ENCODE results near the gene CAMK2G. TPM values are rescaled to one million over a fixed set of nuclear protein-coding genes. Genes with fewer than 3 reads are reported as not detected.
A peak's percentile ranks its signal among the peaks of the same experiment; 100 is the strongest.

CAMK2G gene
- total RNA-seq, 5 donors from 2014 or later (not counting 1 experiment from before 2014, with no cell fraction given): 50.6 to 59.9 (median 55.5) TPM

- H3K9me3 Mint-ChIP-seq: no peaks in the 10 kb centered on the region
- no peaks in the 10 kb centered on the region for H3K27me3 Mint-ChIP-seq
- DNase-seq (peak in 4 of 35 experiments; percentile 16 to 39 (median 23)), ATAC-seq (replicated peaks in 1 of 4) (peak in 3 of 4 experiments; percentile 4 to 6 (median 5))
- Histone ChIP-seq H3K36me3 (ENCODE audit: control insufficient read depth in 2 of 2, extremely low read depth in 1 of 2, insufficient read depth in 1 of 2, low read length in 1 of 2) (peaks cover 6 to 56% of the 10 kb centered on the region in 2 donors), H3K9me3 (no peaks in the 10 kb centered on the region), H3K4me1 (ENCODE audit: control insufficient read depth in 1 of 2, extremely low read depth in 1 of 2, insufficient read depth in 2 of 2, low read length in 2 of 2) (peaks cover 25 to 61% of the 10 kb centered on the region in 2 experiments), H3K27me3 (replicated peaks in 1 of 2; ENCODE audit: control insufficient read depth in 2 of 2, extremely low read depth in 1 of 2, insufficient read depth in 2 of 2, low read length in 1 of 2) (no peaks in the 10 kb centered on the region), H3K4me3 (ENCODE audit: control insufficient read depth in 1 of 2, extremely low read depth in 1 of 2, low read length in 1 of 2) (peak overlapping the region; percentile 74 to 92), H3K27ac (ENCODE audit: low read length) (peak overlapping the region; percentile 84)
- peak overlapping the region; percentile 93 to 97 (median 94) for H3K4me3 Mint-ChIP-seq
- ChIA-PET CTCF (interaction anchor here in 1 of 2 donors (0.9 to 4.1 kb wide), 7 partner anchors 9 to 167 kb away, joined by 3 to 35 read pairs (median 5); partner anchors contain the start of gene CHCHD1), POLR2A (interaction anchor here (0.7 to 3.4 kb wide), 4 partner anchors 9 to 30 kb away, joined by 3 to 15 read pairs (median 8); partner anchors contain the start of genes CHCHD1 (in 1 of the 2) and SEC24C (in 1 of the 2))
- H3K4me1 Mint-ChIP-seq: peaks cover 57 to 66% (median 65%) of the 10 kb centered on the region in 3 donors
- WGBS (ENCODE audit: insufficient coverage): 10% methylated on average over 19 of the region's 29 CpGs
- peaks cover 33% of the 10 kb centered on the region for H3K36me3 Mint-ChIP-seq
- H3K27ac Mint-ChIP-seq: peak overlapping the region; percentile 94 to 95
Observed at GRCh38 chr10:73773152-73773879, 101.0 kb downstream of the CAMK2G start.

GRCh38 chr10:73772281-73773151 lies 101.8 kb downstream of the CAMK2G start:
- WGBS (ENCODE audit: insufficient coverage): under 1% methylated on average over 100 of the region's 101 CpGs
- H3K4me3 ChIP-seq (ENCODE audit: control insufficient read depth in 1 of 2, extremely low read depth in 1 of 2, low read length in 1 of 2): peak overlapping the region; percentile 74 to 92
- CTCF ChIA-PET: interaction anchor here in 1 of 2 donors (0.6 to 4.1 kb wide), 5 partner anchors 10 to 107 kb away, joined by 4 to 35 read pairs (median 6); partner anchors contain the start of gene CHCHD1
- Mint-ChIP-seq H3K36me3 (peaks cover 36% of the 10 kb centered on the region), H3K9me3 (no peaks in the 10 kb centered on the region), H3K27me3 (no peaks in the 10 kb centered on the region), H3K27ac (peak overlapping the region; percentile 94 to 95), H3K4me1 (peaks cover 57 to 67% (median 65%) of the 10 kb centered on the region in 3 donors), H3K4me3 (peak overlapping the region; percentile 93 to 97 (median 94))
- H3K9me3 ChIP-seq: no peaks in the 10 kb centered on the region
- peaks cover 6 to 60% of the 10 kb centered on the region in 2 donors for H3K36me3 ChIP-seq (ENCODE audit: control insufficient read depth in 2 of 2, extremely low read depth in 1 of 2, insufficient read depth in 1 of 2, low read length in 1 of 2)
- peak; percentile 72 to 75 (median 74) for ATAC-seq (replicated peaks in 1 of 4)
- H3K4me1 ChIP-seq (ENCODE audit: control insufficient read depth in 1 of 2, extremely low read depth in 1 of 2, insufficient read depth in 2 of 2, low read length in 2 of 2): peaks cover 25 to 56% of the 10 kb centered on the region in 2 experiments
- POLR2A ChIA-PET: interaction anchor here (0.7 to 3.4 kb wide), 5 partner anchors 10 to 29 kb away, joined by 3 to 15 read pairs (median 3); partner anchors contain the start of genes CHCHD1 (in 1 of the 2), SEC24C (in 1 of the 2) and ZSWIM8 (in 1 of the 2)
- H3K27me3 ChIP-seq (replicated peaks in 1 of 2; ENCODE audit: control insufficient read depth in 2 of 2, extremely low read depth in 1 of 2, insufficient read depth in 2 of 2, low read length in 1 of 2): no peaks in the 10 kb centered on the region
- H3K27ac ChIP-seq (ENCODE audit: low read length): peak overlapping the region; percentile 84
- peak; percentile 64 to 92 (median 74) for DNase-seq

- ATAC-seq (replicated peaks in 1 of 4): peak; percentile 49 to 58 (median 56)
- H3K4me3 Mint-ChIP-seq: peak overlapping the region; percentile 93 to 97 (median 94)
- H3K27me3 Mint-ChIP-seq: no peaks in the 10 kb centered on the region
- H3K36me3 Mint-ChIP-seq: peaks cover 36% of the 10 kb centered on the region
- CTCF ChIA-PET: interaction anchor here in 1 of 2 donors (0.6 to 4.1 kb wide), 5 partner anchors 11 to 108 kb away, joined by 4 to 35 read pairs (median 6); partner anchors contain the start of gene CHCHD1
- no peaks in the 10 kb centered on the region for H3K9me3 Mint-ChIP-seq
- peak overlapping the region; percentile 94 to 95 for H3K27ac Mint-ChIP-seq
- peaks cover 50 to 67% (median 59%) of the 10 kb centered on the region in 3 donors for H3K4me1 Mint-ChIP-seq
- Histone ChIP-seq H3K4me1 (ENCODE audit: control insufficient read depth in 1 of 2, extremely low read depth in 1 of 2, insufficient read depth in 2 of 2, low read length in 2 of 2) (peaks cover 25 to 54% of the 10 kb centered on the region in 2 experiments), H3K27me3 (replicated peaks in 1 of 2; ENCODE audit: control insufficient read depth in 2 of 2, extremely low read depth in 1 of 2, insufficient read depth in 2 of 2, low read length in 1 of 2) (no peaks in the 10 kb centered on the region), H3K9me3 (no peaks in the 10 kb centered on the region), H3K27ac (ENCODE audit: low read length) (peak overlapping the region; percentile 84), H3K4me3 (ENCODE audit: control insufficient read depth in 1 of 2, extremely low read depth in 1 of 2, low read length in 1 of 2) (peak overlapping the region; percentile 74 to 92), H3K36me3 (ENCODE audit: control insufficient read depth in 2 of 2, extremely low read depth in 1 of 2, insufficient read depth in 1 of 2, low read length in 1 of 2) (peaks cover 6 to 57% of the 10 kb centered on the region in 2 donors)
- POLR2A ChIA-PET: interaction anchor here in 1 of 2 donors (0.8 to 3.4 kb wide), 3 partner anchors 10 to 14 kb away, joined by 3 to 15 read pairs (median 12); partner anchors contain the start of genes CHCHD1 and ZSWIM8
- WGBS (ENCODE audit: insufficient coverage): 19% methylated on average over 15 of the region's 17 CpGs
- DNase-seq: peak in 33 of 35 experiments; percentile 18 to 87 (median 61)
Observed at GRCh38 chr10:73771722-73772280, 102.6 kb downstream of the CAMK2G start.

GRCh38 chr10:73769396-73769795 lies 105.0 kb downstream of the CAMK2G start:
- CTCF ChIA-PET: interaction anchor here (0.7 to 1.6 kb wide), 8 partner anchors 9 to 110 kb away, joined by 3 to 5 read pairs (median 4); partner anchors contain the start of gene CHCHD1 (in 1 of the 2)
- Mint-ChIP-seq H3K27me3 (no peaks in the 10 kb centered on the region), H3K9me3 (no peaks in the 10 kb centered on the region), H3K36me3 (peaks cover 48% of the 10 kb centered on the region), H3K4me1 (peaks cover 33 to 51% (median 43%) of the 10 kb centered on the region in 3 donors), H3K27ac (peak overlapping the region; percentile 70 to 75), H3K4me3 (peak overlapping the region in 1 of 3 donors; percentile 1)
- Histone ChIP-seq H3K27ac (ENCODE audit: low read length) (peak overlapping the region; percentile 22), H3K36me3 (ENCODE audit: control insufficient read depth in 2 of 2, extremely low read depth in 1 of 2, insufficient read depth in 1 of 2, low read length in 1 of 2) (peaks cover 12 to 70% of the 10 kb centered on the region in 2 donors), H3K9me3 (no peaks in the 10 kb centered on the region), H3K4me3 (ENCODE audit: control insufficient read depth in 1 of 2, extremely low read depth in 1 of 2, low read length in 1 of 2) (no peak overlapping the region), H3K4me1 (ENCODE audit: control insufficient read depth in 1 of 2, extremely low read depth in 1 of 2, insufficient read depth in 2 of 2, low read length in 2 of 2) (peaks cover 16 to 33% of the 10 kb centered on the region in 2 experiments), H3K27me3 (replicated peaks in 1 of 2; ENCODE audit: control insufficient read depth in 2 of 2, extremely low read depth in 1 of 2, insufficient read depth in 2 of 2, low read length in 1 of 2) (no peaks in the 10 kb centered on the region)
- ATAC-seq (replicated peaks in 1 of 4): no peak
- 100% methylated on average over 3 of the region's 5 CpGs for WGBS (ENCODE audit: insufficient coverage)
- POLR2A ChIA-PET: interaction anchor here (0.9 to 1.3 kb wide), 5 partner anchors 10 to 40 kb away, joined by 3 to 5 read pairs (median 3); no protein-coding TSS in a partner anchor
- DNase-seq: no peak

- ATAC-seq (replicated peaks in 1 of 4): peak; percentile 41 to 44 (median 43)
- no peak overlapping the region for H3K4me3 ChIP-seq (ENCODE audit: control insufficient read depth in 1 of 2, extremely low read depth in 1 of 2, low read length in 1 of 2)
- peaks cover 12 to 30% of the 10 kb centered on the region in 2 experiments for H3K4me1 ChIP-seq (ENCODE audit: control insufficient read depth in 1 of 2, extremely low read depth in 1 of 2, insufficient read depth in 2 of 2, low read length in 2 of 2)
- no peaks in the 10 kb centered on the region for H3K9me3 ChIP-seq
- 44% methylated on average over 11 of the region's 11 CpGs for WGBS (ENCODE audit: insufficient coverage)
- Mint-ChIP-seq H3K36me3 (peaks cover 50% of the 10 kb centered on the region), H3K27me3 (no peaks in the 10 kb centered on the region), H3K27ac (peak overlapping the region; percentile 70 to 75), H3K4me1 (peaks cover 29 to 46% (median 39%) of the 10 kb centered on the region in 3 donors), H3K4me3 (peak overlapping the region in 1 of 3 donors; percentile 1), H3K9me3 (no peaks in the 10 kb centered on the region)
- DNase-seq: peak; percentile 48 to 79 (median 68)
- no peaks in the 10 kb centered on the region for H3K27me3 ChIP-seq (replicated peaks in 1 of 2; ENCODE audit: control insufficient read depth in 2 of 2, extremely low read depth in 1 of 2, insufficient read depth in 2 of 2, low read length in 1 of 2)
- peak overlapping the region; percentile 22 for H3K27ac ChIP-seq (ENCODE audit: low read length)
- ChIA-PET CTCF (interaction anchor here (0.5 to 1.6 kb wide), 11 partner anchors 10 to 423 kb away, joined by 3 to 7 read pairs (median 4); partner anchors contain the start of gene CHCHD1 (in 2 of the 2)), POLR2A (interaction anchor here (0.9 to 1.3 kb wide), 4 partner anchors 10 to 40 kb away, joined by 3 to 5 read pairs (median 4); no protein-coding TSS in a partner anchor)
- H3K36me3 ChIP-seq (ENCODE audit: control insufficient read depth in 2 of 2, extremely low read depth in 1 of 2, insufficient read depth in 1 of 2, low read length in 1 of 2): peaks cover 12 to 72% of the 10 kb centered on the region in 2 donors
Observed at GRCh38 chr10:73768881-73769280, 105.5 kb downstream of the CAMK2G start.

Measured in T-cell (primary cell).